GM19395 (cell line): ENCODE data around the gene TOP2B.

ENCODE experiments used
- ATAC-seq: cut with Tn5 transposase; IDR thresholded peaks from one replicate; pipeline ENCODE4 v1.9.1; 2021; ENCODE audit warnings: mild to moderate bottlenecking, moderate library complexity; ENCODE audit not compliant: unreplicated experiment

TOP2B gene

GRCh38 chr3:25631989-25632388 lies 32.7 kb downstream of the TOP2B start:
- no peak for ATAC-seq

- no peak for ATAC-seq
These were observed 43.6 kb downstream of the TOP2B start for GRCh38 chr3:25621087-25621486.

DNA sequence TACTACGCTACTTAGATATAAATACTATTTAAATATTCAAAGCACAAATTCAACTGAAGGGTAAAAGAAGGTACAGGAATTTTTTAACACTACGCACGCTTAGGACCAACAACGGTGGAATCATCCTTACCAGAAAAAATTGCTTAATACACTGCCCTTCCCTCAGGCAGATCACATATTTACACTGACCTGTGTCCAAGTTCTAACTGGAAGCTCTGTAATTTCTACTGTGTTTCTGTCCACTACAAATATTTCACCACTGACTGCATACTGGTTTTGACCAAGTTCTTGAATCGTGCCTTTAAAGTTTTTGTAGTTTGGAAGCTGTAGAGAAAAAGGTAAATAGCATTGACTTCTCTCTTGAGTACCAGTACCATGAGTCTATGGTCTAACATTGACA lies 44.2 kb downstream of the TOP2B start:
- ATAC-seq = no peak

- no peak for ATAC-seq
These were observed 45.3 kb downstream of the TOP2B start for GRCh38 chr3:25619382-25619781.

GRCh38 chr3:25618028-25618427 lies 46.7 kb downstream of the TOP2B start:
- ATAC-seq = no peak

DNA sequence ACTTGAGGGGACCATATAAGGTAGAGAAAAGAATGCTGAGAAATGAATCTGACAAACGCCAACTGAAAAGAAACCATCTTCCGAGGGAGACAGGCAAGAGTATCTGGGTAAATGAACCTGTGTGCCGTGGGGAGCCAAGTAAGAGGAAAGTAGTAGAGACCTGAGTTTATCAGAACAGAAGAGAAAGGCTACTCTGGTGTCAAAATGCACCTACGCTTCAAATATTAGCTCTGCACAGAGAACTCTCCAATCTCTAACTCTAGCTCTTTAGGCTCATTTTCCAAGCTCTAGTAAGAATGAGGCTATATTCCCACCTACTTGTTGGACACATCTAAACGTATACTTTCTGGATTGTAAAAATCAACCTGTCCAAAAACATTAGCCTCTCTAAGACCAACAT lies 53.5 kb downstream of the TOP2B start:
- ATAC-seq = no peak

GRCh38 chr3:25610779-25611178 lies 53.9 kb downstream of the TOP2B start:
- no peak for ATAC-seq

DNA sequence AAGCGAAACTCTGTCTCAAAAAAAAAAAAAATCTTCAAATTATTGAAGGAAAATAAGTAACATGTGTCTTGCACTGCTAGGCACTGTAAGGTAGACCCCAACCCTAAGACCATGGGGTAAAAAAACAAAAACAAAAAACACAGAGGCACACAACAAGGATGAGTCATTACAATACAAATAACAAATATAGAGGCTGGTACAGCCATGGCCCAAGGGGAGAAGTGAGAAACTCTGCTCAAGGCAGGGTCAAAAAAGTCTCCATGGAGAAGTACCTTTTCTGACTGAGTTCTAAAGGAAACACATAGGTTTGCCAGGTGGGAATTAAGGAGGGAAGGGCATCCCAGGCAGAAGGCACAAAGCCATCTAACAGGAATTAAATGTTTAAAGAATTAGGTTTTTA lies 54.5 kb downstream of the TOP2B start:
- peak; percentile 77 for ATAC-seq

DNA sequence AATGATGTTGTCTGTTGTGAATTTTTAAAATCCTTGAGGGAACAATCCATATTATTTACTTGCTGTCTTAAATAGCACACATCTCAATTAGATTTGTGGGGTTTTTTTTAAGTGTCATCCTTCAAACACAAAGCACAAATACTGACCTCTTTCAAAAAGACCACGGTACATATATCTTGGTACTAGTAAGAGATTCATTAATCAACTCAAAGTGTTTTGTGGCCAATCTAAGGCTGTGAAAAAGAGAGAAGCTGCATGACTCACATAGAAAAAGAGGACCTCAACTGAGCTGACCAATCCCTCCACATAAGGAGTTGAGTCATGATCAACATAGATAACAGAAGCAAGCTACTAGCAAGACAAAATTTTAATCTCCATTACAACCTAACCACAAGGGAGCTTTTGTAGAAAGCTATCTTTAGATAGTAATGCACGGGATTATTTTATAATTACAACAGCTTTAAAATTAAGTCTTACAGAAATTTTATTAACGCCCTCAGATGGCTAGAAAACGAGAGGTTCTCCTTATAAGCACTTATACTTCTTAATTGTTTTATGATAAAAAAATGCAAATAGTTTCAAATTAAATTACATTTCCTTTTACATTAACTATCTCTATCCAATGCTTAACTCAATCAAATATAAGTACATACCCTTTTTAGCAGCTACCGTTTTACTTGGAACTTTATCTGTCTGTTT lies 60.5 kb downstream of the TOP2B start:
- ATAC-seq = no peak

DNA sequence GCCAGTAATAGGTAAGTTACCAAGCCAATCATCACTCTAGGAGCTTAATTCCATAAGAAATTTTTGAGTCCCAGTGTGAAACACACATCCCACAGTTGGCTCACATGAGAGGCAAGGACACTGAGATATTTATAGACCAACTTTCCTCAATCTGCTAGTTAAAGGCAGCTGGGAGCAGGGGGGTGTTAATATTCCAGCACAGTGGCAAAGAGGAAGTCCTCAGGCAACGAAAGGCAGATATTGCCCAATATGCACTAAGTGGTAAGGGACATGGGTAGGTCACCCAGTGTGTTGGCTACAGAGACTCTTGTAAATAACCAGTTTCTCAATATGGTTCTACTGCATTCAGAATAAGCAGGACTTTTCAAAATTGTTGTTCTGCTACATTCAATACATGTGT lies 61.0 kb downstream of the TOP2B start:
- ATAC-seq = no peak

DNA sequence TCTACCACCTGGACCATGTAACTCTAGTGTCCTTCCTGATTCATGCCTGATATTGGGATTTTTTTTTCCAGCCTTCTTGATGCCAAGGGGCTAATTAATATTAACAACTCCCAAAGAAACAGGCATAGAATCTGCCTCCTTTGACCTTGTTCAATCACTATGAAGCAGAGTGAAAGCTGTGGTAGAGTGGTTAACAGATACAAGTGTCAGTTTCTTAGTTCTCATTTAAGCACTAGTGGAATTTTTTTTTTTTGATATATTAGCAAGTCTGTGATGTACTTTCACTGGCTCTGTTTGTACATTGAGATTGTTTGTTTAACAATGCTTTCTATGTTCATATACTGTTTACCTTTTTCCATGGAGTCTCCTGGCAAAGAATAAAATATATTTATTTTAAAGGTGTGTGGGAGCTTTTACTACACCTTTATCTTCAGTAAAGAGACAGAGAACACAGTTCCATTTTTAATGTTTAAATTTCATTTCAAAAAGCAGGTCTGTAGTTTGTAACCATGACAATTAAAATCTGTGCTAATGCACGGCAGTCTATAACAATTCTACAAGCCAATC lies 67.1 kb downstream of the TOP2B start:
- no peak for ATAC-seq

- ATAC-seq = peak; percentile 59
These were observed 70.7 kb downstream of the TOP2B start for GRCh38 chr3:25594007-25594502.

DNA sequence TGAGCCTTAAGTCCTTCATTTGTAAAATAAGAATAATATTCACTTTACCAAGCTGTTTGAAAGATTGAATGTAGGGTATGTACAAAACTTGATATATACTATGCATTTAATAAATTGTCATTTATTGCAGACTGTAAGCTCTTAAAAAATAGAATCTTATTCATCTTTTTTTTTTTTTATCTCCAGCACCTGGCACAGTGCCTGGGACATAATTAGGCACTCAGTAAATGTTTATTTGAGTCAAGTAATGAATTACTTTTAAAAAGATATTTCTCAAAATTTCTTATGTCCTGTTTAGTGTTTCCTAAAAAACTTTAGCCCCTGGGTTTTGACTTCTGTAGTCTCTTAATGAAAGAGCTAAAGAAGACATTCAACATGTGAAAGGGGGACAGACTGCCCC lies 71.7 kb downstream of the TOP2B start:
- no peak for ATAC-seq

DNA sequence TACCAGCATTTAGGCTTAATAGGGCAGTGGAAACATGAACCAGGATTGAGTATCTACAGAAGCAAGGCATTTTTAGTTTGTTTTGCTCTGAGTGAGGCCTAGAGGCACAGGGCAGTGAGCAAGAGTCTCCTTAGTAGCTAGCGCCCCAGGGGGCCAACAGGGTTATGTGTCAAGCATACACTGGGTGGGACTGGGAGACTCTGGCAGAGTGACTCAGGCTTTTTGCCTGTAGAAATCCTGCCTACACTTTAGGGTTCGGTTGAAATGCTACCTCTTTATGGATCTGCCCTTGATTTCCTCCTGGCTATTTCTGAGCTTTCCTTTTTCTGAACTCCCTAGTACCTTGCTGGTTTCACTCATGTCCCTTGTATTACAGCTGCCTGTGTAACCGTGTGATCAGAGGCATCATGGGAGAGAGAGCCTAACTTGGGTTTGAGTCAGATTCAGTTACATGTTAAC lies 72.2 kb downstream of the TOP2B start:
- no peak for ATAC-seq

DNA sequence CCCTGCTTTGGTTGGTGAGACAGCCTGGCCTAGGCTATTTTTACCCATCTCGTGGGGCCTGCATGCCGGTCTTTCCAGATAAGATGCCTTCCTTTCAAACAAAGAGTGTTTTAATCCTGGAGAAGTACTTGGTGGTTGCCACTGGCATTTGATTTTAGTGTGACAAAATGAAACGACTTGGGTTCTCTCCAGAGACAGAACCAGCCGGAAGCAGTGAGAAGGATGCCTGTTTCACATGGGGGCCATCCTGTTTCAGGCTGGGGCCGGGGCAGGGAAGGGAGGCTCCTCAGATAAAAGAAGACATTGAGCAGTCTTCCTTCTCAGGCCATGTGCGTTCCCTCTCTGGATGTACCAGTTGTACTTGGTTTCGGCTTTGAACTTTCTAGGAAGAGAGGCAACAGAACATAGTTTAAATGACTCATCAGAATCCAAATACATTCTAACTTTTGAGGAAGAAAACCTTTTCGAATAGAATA lies 74.9 kb downstream of the TOP2B start:
- no peak for ATAC-seq

GRCh38 chr3:25589104-25589782 lies 75.5 kb downstream of the TOP2B start:
- no peak for ATAC-seq

- ATAC-seq = no peak
These were observed 76.1 kb downstream of the TOP2B start for GRCh38 chr3:25588441-25589103.

GRCh38 chr3:25587975-25588374 lies 76.7 kb downstream of the TOP2B start:
- no peak for ATAC-seq

- ATAC-seq = no peak
These were observed 77.2 kb downstream of the TOP2B start for GRCh38 chr3:25587526-25587925.

DNA sequence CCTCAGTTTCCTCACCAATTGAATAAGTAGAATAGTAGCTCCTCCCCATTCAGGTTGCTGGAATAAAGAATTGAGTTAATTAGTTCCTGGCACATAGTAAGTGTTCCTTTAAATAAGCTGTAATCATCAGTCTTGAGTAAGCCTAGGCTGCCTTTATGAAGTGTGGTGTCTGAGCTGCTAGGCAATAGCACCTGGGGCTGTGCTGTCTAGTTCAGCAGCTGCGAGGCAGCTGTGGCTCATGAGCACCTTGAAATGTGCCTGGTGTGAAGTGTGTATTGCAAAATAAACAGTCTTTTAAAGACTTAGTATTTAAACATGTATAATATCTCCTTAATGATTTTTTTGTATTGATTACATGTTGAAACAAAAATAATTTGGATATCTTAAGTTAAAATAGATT lies 77.6 kb downstream of the TOP2B start:
- ATAC-seq = no peak

DNA sequence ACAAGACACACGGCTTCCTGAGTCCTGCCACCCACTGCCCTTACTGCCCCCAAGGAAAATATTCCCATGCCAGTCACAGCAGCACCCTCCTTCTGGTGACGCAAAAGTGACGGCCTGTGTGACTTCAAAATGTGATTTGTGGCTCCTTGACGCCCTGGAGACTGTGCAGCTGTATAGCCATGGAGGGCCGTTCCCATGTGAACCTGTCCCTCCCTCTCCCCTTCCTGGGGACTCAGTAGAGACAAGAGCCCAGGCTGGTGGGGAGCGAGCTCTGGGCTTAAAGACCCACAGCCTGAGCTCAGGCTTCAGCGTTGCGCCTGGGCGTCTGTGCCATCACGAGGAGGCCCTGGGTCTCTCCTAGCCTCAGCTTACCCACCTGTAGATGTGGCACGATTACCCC lies 78.2 kb downstream of the TOP2B start:
- no peak for ATAC-seq

DNA sequence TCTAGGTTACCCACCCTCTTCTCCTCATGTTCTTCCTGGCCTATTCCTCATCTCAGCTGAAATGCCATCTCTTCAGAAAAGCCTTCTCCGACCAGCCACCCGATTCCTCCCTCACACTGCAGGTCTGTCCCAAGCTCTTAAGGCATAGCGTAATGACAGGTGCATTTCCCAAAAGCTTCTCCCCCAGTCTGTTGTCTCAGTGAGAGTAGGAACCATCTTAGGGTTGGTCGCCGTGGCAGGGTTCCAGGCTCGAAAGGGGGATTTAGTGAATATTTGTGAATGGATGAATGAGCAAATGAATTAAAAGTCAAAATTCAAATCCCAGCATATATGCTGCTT lies 78.6 kb downstream of the TOP2B start:
- no peak for ATAC-seq
